HG03354 (cell line): ENCODE results near the gene UMAD1.

ENCODE experiments used
- ATAC-seq: cut with Tn5 transposase; IDR thresholded peaks from one replicate; pipeline ENCODE4 v1.9.1; 2021; ENCODE audit warnings: mild to moderate bottlenecking; ENCODE audit not compliant: unreplicated experiment, poor library complexity, severe bottlenecking

UMAD1 gene

GRCh38 chr7:7858559-7858958, 218.0 kb downstream of the UMAD1 start:
- no peak for ATAC-seq

- no peak for ATAC-seq
These were observed 218.9 kb downstream of the UMAD1 start for GRCh38 chr7:7859411-7859810.

- ATAC-seq: no peak
These were observed 220.7 kb downstream of the UMAD1 start for GRCh38 chr7:7861211-7861633.

- no peak for ATAC-seq
These were observed 221.8 kb downstream of the UMAD1 start for GRCh38 chr7:7862393-7862792.

DNA sequence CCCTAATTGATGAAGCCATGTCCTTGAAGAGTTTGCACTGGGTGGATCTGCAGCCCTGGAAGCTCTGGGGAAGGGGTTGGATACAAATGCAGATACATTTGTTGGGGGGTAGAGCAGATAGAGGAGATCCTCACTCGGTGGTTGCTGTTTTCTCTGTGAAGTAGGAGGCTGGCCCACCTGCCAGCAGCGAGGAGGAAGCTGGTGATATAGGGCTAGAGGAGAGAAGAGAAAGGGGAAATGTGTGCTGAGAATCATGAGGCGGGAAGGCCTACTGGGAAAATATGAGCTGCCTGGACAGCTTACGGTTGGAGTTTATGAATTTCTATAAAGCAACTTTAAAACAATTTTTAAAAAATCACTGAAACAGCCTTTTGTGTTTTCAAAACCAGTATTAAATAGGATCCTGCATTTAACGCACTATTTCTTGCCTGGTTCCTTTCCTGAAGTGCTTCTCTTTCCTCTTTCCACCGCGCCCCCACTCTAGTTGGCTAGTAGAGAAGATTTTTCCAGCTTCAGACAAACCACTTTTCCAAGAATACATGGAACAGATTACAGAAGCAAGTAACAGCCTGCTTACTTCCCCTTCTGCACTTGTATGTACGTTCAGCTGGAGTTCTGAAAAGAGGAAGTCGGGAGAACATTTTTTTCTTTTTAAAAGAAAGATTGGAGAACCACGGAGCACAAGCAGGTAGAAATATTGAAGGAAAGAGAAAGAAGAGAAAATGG, 227.5 kb downstream of the UMAD1 start:
- ATAC-seq: peak; percentile 48

DNA sequence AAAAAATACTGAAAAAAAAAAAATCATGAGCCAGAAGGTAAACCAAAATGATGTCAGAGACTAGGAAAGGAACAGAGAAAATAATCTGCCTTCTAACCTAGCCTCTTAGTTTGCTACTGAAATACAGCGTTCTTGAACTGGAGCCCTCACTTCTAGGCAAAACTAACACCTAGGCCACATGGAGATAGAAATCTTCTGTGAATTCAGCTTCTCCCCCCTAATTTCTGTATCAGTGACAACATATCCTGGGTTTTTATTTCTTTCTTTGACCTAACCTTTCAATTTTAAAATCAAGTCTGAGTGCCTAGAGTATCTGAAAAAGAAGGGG, 228.0 kb downstream of the UMAD1 start:
- ATAC-seq: peak; percentile 54

DNA sequence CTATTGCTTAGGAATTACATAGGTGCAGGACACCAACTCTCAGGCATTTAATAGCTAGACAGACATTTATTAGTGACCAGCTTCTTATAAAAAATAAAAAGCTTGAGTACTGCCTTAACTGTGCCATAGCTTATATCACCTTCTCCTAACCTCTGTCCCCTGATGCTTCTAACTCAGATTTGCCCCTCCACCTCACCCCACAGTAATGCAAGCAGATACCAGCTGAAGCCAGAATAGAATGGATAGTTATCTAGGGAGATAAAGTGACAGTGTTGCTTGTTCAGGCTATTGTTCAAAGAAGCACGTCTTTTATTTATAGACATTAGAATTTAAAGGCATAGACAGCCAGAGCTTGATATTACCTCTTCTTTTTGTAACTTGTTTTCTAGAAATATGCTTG, 228.5 kb downstream of the UMAD1 start:
- no peak for ATAC-seq

DNA sequence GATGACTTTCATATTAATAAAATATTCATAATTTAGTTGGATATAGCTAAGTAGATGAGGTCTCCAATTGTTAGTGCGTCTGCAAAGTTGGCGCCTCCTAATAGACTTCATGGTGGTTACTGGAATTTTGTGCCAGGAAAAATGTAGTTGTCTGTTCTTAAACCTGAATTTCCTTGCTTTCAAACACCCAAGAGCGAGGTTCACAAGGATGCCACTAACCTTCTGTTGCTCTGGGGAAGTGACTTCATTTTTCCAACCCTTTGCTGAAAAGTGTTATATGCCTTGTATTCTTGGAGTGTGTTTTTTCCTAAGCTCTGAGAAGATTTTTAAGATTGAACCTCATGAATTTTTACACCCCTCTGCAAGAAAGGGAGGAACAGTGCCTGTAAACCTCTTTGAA, 229.1 kb downstream of the UMAD1 start:
- ATAC-seq: no peak

DNA sequence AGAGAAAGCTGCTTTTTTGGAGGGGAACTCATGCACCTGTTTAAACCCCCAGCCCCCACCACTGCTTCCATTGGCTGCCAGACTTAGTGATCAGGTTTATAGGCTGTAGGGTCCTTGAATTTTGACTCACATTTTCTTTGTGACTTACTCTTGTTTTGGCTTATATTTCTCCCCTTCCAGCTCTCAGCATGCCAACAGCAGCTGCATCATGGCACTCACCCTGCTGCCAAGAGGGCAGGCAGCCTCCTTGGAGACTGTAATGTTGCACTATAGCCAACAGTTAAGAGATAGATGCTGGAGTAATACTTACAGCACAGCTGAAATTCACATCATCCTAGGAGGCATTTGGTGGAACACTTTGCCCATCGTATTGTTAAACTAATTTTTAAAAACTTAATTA, 230.0 kb downstream of the UMAD1 start:
- ATAC-seq: no peak

DNA sequence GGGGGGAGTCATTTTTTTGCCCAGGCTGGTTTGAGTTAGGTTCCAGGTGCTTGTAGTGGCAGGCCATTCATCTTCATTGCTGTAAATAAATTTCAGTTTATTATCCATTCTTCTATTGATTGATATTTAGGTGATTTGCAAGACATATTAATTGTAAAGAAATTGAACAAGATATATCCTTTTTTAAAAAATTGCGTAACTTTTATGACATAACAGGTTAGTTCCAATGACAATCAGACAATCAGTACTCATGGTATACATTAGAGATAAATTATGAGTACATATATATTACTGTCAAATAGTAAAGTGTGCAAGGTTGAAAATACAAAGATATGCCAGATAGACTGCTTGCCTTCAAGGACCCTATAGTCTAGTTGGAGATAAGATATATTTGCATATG, 235.9 kb downstream of the UMAD1 start:
- ATAC-seq: no peak

GRCh38 chr7:7881581-7881980, 241.0 kb downstream of the UMAD1 start:
- ATAC-seq: no peak

GRCh38 chr7:7882888-7883287, 242.3 kb downstream of the UMAD1 start:
- ATAC-seq: no peak

- ATAC-seq: no peak
These were observed 242.8 kb downstream of the UMAD1 start for GRCh38 chr7:7883394-7883793.

GRCh38 chr7:7884855-7885254, 244.3 kb downstream of the UMAD1 start:
- ATAC-seq: no peak

GRCh38 chr7:7889791-7890568, 249.4 kb downstream of the UMAD1 start:
- no peak for ATAC-seq

GRCh38 chr7:7895004-7895650, 254.6 kb downstream of the UMAD1 start:
- ATAC-seq: no peak

GRCh38 chr7:7895754-7896153, 255.2 kb downstream of the UMAD1 start:
- no peak for ATAC-seq

DNA sequence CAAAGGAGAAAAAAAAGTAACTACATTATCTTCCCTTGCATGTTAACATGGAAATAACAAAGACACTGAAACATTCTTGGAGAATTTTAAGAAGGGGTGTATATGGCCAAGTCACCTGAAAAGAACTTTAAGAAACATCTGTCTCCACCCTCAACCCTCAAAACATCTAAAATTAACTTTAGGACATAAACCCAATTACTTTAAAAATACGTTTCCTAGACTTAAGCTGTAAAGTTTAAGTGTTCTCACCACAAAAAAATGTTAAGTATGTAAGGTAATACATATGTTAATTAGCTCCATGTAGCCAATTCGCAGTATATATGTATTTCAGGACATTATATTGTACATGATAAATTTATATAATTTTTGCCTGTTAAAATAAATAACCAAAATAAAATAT, 257.0 kb downstream of the UMAD1 start:
- ATAC-seq: no peak

DNA sequence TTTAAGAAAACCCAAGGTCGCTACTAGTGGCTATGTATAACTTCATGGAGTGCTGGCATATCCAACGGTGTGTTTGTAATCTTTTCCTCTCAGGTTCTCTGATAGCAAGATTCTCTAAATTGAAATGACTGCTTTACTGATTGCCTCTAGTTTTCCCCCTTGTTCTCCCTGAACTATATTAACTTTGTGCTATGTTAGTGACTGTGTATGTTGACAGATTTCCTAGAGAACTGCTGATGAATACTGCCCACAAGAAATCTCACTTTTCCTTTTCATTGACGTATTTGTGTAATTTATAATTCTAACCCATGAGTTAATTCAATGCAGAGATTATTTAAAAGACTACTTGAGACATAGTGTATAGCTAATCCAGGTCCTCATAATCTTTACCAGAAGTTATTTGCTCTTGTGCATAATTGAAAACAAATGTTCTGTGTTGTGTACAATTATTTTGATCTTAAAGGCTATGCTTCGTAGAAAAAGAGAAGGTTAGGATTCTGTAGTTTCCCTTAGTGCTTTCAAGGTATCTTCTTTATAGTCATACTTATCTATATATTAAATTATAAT, 257.5 kb downstream of the UMAD1 start:
- ATAC-seq: no peak

DNA sequence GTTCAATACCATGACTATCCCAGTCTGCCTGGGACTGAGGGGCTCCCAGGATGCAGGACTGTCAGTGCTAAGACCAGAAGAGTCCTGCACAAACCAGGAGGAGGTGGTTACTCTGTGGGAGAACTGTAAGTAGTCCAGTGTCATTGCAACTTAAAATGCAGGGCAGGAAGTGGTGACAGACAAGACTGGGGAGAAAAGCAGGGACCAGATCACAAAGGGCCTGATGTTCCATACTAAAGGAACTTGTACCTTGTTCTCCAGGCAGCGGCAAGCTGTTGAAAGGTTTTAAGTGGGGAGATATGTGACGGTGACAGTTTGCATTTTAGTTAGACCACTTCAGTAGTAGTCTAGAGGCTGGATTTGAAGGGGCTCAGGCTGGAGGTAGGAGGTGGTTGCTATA, 262.3 kb downstream of the UMAD1 start:
- ATAC-seq: no peak

- ATAC-seq: no peak
These were observed 266.8 kb downstream of the UMAD1 start for GRCh38 chr7:7907306-7907705.
